ENCODE measurements around the gene ANO2.

- TF ChIP-seq CTCF (IDR thresholded peaks at IDR 0.05): no peak
- TF ChIP-seq POLR2A (IDR thresholded peaks at IDR 0.05): no peak
These were observed 138.5 kb downstream of the ANO2 start for GRCh38 chr12:5806371-5807089.

All from uterus (tissue), 2 donors.